Tibial artery (tissue), 4 donors: Measurements from ENCODE around the gene SLC22A13.

Experiments
- DNase-seq, 2 donors: peaks; one replicate each; pipeline ENCODE4 v3.0.0-alpha.2; 2019
- H3K27ac ChIP-seq, 2 donors: fragments of 200-600 bp; sonication (generic) in 1 of 2; 1 replicate in 1 of 2; 2 replicates in 1 of 2; pipeline ENCODE4 v1.5.1; 2018 to 2019; ENCODE audit warnings: mild to moderate bottlenecking in 1 of 2
- H3K27me3 ChIP-seq, 2 donors: fragments of 200-600 bp; sonication (generic) in 1 of 2; one replicate each; pipeline versions ENCODE4 v1.5.1 to v1.6.0; 2016 to 2019
- H3K36me3 ChIP-seq, 3 donors: fragments of 200-600 bp; sonication (generic) in 2 of 3; one replicate each; pipeline ENCODE4 v1.5.1; 2016 to 2019; ENCODE audit warnings: mild to moderate bottlenecking in 2 of 3
- H3K4me1 ChIP-seq, 4 donors: fragments of 200-600 bp; sonication (generic) in 2 of 4; 1 replicate in 3 of 4; 2 replicates in 1 of 4; pipeline ENCODE4 v1.5.1; 2016 to 2019
- H3K4me3 ChIP-seq, 2 donors: fragments of 200-600 bp; sonication (generic) in 1 of 2; 1 replicate in 1 of 2; 2 replicates in 1 of 2; pipeline ENCODE4 v1.5.1; 2018 to 2019; ENCODE audit warnings: mild to moderate bottlenecking in 2 of 2
- H3K9me3 ChIP-seq, 3 donors: fragments of 200-600 bp; sonication (generic) in 1 of 3; one replicate each; pipeline ENCODE4 v1.5.1; 2016 to 2019
- intact Hi-C: fragments of 100-400 bp; cut with DNase I; formaldehyde crosslinking; loops from one replicate; pipeline ENCODE4 v1.15.0; 2023; ENCODE audit warnings: low total_unique reads
- TF ChIP-seq, protein P1 (sequence below), 2 experiments: fragments of 200-600 bp in 1 of 2; fragments of 450-650 bp in 1 of 2; IDR thresholded peaks; one replicate each; pipeline ENCODE4 v1.5.1; 2017 to 2019; ENCODE audit warnings: antibody characterized with exemption in 2 of 2, mild to moderate bottlenecking in 1 of 2, moderate library complexity in 1 of 2

Gene SLC22A13

GRCh38 chr3:38297537-38297936 lies 31.9 kb downstream of the SLC22A13 start:
- H3K36me3 ChIP-seq: no peaks in the 10 kb centered on the region
- no peak for DNase-seq
- H3K27ac ChIP-seq: no peak overlapping the region
- H3K9me3 ChIP-seq: no peaks in the 10 kb centered on the region
- intact Hi-C loops: no loop called here
- TF ChIP-seq, protein P1, sequence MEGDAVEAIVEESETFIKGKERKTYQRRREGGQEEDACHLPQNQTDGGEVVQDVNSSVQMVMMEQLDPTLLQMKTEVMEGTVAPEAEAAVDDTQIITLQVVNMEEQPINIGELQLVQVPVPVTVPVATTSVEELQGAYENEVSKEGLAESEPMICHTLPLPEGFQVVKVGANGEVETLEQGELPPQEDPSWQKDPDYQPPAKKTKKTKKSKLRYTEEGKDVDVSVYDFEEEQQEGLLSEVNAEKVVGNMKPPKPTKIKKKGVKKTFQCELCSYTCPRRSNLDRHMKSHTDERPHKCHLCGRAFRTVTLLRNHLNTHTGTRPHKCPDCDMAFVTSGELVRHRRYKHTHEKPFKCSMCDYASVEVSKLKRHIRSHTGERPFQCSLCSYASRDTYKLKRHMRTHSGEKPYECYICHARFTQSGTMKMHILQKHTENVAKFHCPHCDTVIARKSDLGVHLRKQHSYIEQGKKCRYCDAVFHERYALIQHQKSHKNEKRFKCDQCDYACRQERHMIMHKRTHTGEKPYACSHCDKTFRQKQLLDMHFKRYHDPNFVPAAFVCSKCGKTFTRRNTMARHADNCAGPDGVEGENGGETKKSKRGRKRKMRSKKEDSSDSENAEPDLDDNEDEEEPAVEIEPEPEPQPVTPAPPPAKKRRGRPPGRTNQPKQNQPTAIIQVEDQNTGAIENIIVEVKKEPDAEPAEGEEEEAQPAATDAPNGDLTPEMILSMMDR (IDR thresholded peaks at IDR 0.05): no peak
- H3K27me3 ChIP-seq: no peaks in the 10 kb centered on the region
- H3K4me3 ChIP-seq: no peak overlapping the region
- H3K4me1 ChIP-seq: no peaks in the 10 kb centered on the region

DNA sequence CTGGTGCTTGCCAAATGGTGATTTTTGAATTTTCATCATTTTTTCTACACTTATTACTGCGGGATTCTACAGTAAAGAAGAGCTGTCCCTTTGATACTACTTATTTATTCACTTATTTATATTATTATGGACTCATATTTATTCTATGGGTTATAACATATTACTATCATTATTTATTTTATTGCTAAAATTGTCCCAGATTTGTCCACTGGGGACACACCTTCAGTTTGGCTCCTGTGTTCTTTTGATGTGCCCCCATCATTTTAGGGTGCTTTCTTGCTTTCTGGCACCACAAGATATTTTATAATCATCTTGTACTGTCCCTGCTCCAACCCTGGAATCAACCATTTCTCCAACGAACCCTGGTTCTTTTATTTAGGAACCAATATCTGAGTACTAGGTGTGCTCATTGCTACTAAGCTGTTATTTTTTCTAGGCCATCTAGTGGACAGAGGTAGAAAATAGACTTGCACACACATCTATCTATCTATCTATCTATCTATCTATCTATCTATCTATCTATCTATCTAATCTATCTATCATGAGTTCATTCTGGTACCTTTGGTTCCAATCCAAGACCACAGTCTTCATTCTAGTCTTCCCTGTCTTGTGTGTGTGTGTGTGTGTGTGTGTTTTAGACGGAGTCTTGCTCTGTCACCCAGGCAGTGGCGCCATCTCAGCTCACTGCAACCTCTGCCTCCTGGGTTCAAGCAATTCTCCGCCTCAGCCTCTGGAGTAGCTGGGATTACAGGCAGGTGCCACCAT lies 32.5 kb downstream of the SLC22A13 start:
- no peak for DNase-seq
- no peaks in the 10 kb centered on the region for H3K4me1 ChIP-seq
- H3K27me3 ChIP-seq: no peaks in the 10 kb centered on the region
- H3K27ac ChIP-seq: no peak overlapping the region
- TF ChIP-seq, protein P1 (IDR thresholded peaks at IDR 0.05): peak in 1 of 2 experiments; percentile 23
- no peaks in the 10 kb centered on the region for H3K9me3 ChIP-seq
- H3K36me3 ChIP-seq: no peaks in the 10 kb centered on the region
- no peak overlapping the region for H3K4me3 ChIP-seq
- intact Hi-C loops: no loop called here

- Histone ChIP-seq H3K27me3 (no peaks in the 10 kb centered on the region), H3K9me3 (no peaks in the 10 kb centered on the region), H3K36me3 (peaks cover 0 to 4% (median 0%) of the 10 kb centered on the region in 3 donors), H3K27ac (no peak overlapping the region), H3K4me1 (no peaks in the 10 kb centered on the region), H3K4me3 (no peak overlapping the region)
- intact Hi-C loops: no loop called here
- no peak for DNase-seq
- TF ChIP-seq, protein P1 (IDR thresholded peaks at IDR 0.05): no peak
Observed at GRCh38 chr3:38306941-38307340, 41.3 kb downstream of the SLC22A13 start.

DNA sequence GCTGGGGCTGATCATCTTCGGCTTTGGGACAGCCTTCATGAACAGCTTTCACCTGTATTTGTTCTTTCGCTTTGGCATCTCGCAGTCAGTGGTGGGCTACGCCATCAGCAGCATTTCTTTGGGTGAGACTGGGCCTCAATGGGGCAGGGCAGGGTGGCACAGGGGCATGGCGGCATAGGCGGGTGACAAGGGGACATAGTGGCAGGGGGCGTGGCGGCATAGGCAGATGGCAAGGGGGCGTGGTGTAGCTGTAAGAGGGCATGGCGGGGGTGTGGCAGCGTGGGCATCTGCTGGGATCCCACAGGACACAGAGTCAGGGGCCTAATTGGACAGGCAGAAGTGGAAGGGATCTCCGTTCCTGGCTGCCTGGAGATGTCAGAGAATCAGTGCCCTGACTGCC lies 42.0 kb downstream of the SLC22A13 start:
- intact Hi-C loops: no loop called here
- no peaks in the 10 kb centered on the region for H3K4me1 ChIP-seq
- H3K36me3 ChIP-seq: peaks cover 0 to 4% (median 0%) of the 10 kb centered on the region in 3 donors
- H3K9me3 ChIP-seq: no peaks in the 10 kb centered on the region
- H3K4me3 ChIP-seq: no peak overlapping the region
- no peak overlapping the region for H3K27ac ChIP-seq
- TF ChIP-seq, protein P1 (IDR thresholded peaks at IDR 0.05): no peak
- no peak for DNase-seq
- H3K27me3 ChIP-seq: no peaks in the 10 kb centered on the region

DNA sequence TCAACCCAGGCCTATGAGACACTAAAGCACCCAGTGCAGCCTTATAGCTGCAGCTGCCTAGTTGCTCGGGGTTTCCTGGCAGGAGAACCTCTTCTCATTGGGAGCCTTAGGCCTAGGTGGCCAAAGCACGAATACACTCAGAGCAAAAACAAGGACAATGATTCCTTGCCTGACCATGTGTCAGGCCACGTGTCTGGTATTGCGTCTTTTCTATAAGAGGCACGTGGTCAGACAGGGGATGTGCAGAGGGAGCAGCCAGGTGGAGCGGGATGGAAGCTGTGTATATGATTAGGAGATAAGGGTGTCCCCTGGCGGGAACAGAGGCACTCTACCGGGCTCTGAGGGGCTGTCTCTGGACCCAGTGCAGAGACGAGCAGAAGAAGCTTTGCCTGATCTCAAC lies 42.8 kb downstream of the SLC22A13 start:
- TF ChIP-seq, protein P1 (IDR thresholded peaks at IDR 0.05): no peak
- Histone ChIP-seq H3K4me3 (no peak overlapping the region), H3K27ac (no peak overlapping the region)

More for the DNA sequence above, 42.8 kb downstream of the SLC22A13 start:
- DNase-seq: no peak
- Histone ChIP-seq H3K27me3 (no peaks in the 10 kb centered on the region), H3K4me1 (no peaks in the 10 kb centered on the region), H3K9me3 (no peaks in the 10 kb centered on the region), H3K36me3 (peaks cover 0 to 4% (median 0%) of the 10 kb centered on the region in 3 donors)
- intact Hi-C loops: no loop called here
